NOMO-1 treated with dmso at 0.1 percent for 144 hours (cell line): ENCODE data around the gene ZNF8.
"Not testable (repeated sequence)": the region's sequence is repeated elsewhere in the genome, so short reads cannot be mapped to it uniquely, and the experiment has no call there.

Experiments
- DNase-seq: peaks from one replicate; lab custom pipeline; 2025; ENCODE audit not compliant: unreplicated experiment; lab: John Stamatoyannopoulos, UW

Gene ZNF8

GRCh38 chr19:58334691-58335249, 56.0 kb downstream of the ZNF8 start:
- no peak for DNase-seq

GRCh38 chr19:58335630-58336029, 56.9 kb downstream of the ZNF8 start:
- no peak for DNase-seq

- no peak for DNase-seq
Observed at GRCh38 chr19:58336216-58336615, 57.5 kb downstream of the ZNF8 start.

GRCh38 chr19:58336820-58337219, 58.1 kb downstream of the ZNF8 start:
- no peak for DNase-seq

- no peak for DNase-seq
Observed at GRCh38 chr19:58338336-58338735, 59.6 kb downstream of the ZNF8 start.

GRCh38 chr19:58338825-58339558, 60.2 kb downstream of the ZNF8 start:
- DNase-seq: no peak

- DNase-seq: no peak
Observed at GRCh38 chr19:58345558-58345957, 66.8 kb downstream of the ZNF8 start.

GRCh38 chr19:58346961-58347929, 68.5 kb downstream of the ZNF8 start:
- DNase-seq: peak; percentile 69

GRCh38 chr19:58348080-58348479, 69.3 kb downstream of the ZNF8 start:
- DNase-seq: not testable (repeated sequence)

- no peak for DNase-seq
Observed at GRCh38 chr19:58349590-58349989, 70.8 kb downstream of the ZNF8 start.

- DNase-seq: no peak
Observed at GRCh38 chr19:58350001-58350861, 71.5 kb downstream of the ZNF8 start.

- no peak for DNase-seq
Observed at GRCh38 chr19:58350871-58351557, 72.3 kb downstream of the ZNF8 start.

- no peak for DNase-seq
Observed at GRCh38 chr19:58351558-58351878, 72.8 kb downstream of the ZNF8 start.

GRCh38 chr19:58351990-58352755, 73.4 kb downstream of the ZNF8 start:
- no peak for DNase-seq
